NB4 (cell line): ENCODE results near the gene DMPK.

Experiments used
- MAX ChIP-seq: IDR thresholded peaks from 2 replicates; pipeline ENCODE4 v1.6.1; 2011; ENCODE audit warnings: low read depth, low read length
- MYC ChIP-seq: IDR thresholded peaks from 2 replicates; pipeline ENCODE4 v1.6.1; 2011; ENCODE audit warnings: low read depth, low read length
- POLR2A ChIP-seq: IDR thresholded peaks from 2 replicates; pipeline ENCODE4 v1.6.1; 2011; ENCODE audit warnings: mild to moderate bottlenecking; ENCODE audit not compliant: insufficient read length; ENCODE audit errors: extremely low read depth
- TF ChIP-seq, protein P1 (sequence below): IDR thresholded peaks from one replicate; pipeline ENCODE4 v1.5.1; 2012; ENCODE audit warnings: low read depth, low read length

DNA sequence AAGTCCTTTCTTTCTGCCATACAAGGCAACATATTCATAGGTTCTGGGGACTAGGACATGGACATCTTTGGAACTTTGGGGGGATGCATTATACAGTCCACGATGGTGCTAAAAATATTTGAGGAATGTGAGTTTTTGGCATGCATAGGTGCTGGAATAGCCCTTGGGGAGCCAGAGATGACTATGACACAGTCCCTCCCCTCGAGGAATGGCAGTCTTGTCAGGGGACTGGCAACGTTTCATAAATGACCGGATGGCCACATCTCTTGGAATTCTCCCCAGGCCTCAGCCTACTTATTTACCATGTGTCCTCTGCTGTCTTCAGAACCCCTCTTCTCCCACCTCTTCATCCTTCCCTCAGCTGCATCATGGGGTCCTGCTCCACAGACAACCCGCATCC is 35.4 kb downstream of the DMPK start:
- TF ChIP-seq, protein P1, sequence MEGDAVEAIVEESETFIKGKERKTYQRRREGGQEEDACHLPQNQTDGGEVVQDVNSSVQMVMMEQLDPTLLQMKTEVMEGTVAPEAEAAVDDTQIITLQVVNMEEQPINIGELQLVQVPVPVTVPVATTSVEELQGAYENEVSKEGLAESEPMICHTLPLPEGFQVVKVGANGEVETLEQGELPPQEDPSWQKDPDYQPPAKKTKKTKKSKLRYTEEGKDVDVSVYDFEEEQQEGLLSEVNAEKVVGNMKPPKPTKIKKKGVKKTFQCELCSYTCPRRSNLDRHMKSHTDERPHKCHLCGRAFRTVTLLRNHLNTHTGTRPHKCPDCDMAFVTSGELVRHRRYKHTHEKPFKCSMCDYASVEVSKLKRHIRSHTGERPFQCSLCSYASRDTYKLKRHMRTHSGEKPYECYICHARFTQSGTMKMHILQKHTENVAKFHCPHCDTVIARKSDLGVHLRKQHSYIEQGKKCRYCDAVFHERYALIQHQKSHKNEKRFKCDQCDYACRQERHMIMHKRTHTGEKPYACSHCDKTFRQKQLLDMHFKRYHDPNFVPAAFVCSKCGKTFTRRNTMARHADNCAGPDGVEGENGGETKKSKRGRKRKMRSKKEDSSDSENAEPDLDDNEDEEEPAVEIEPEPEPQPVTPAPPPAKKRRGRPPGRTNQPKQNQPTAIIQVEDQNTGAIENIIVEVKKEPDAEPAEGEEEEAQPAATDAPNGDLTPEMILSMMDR = no peak
- TF ChIP-seq POLR2A = no peak
- no peak for TF ChIP-seq MAX
- TF ChIP-seq MYC = no peak
